Eye (tissue), 1 donor: Measurements from ENCODE around the gene CSNK1E.

ENCODE experiments used
- DNase-seq: peaks from one replicate; pipeline ENCODE4 v3.0.0-alpha.2; 2015

CSNK1E gene

DNA sequence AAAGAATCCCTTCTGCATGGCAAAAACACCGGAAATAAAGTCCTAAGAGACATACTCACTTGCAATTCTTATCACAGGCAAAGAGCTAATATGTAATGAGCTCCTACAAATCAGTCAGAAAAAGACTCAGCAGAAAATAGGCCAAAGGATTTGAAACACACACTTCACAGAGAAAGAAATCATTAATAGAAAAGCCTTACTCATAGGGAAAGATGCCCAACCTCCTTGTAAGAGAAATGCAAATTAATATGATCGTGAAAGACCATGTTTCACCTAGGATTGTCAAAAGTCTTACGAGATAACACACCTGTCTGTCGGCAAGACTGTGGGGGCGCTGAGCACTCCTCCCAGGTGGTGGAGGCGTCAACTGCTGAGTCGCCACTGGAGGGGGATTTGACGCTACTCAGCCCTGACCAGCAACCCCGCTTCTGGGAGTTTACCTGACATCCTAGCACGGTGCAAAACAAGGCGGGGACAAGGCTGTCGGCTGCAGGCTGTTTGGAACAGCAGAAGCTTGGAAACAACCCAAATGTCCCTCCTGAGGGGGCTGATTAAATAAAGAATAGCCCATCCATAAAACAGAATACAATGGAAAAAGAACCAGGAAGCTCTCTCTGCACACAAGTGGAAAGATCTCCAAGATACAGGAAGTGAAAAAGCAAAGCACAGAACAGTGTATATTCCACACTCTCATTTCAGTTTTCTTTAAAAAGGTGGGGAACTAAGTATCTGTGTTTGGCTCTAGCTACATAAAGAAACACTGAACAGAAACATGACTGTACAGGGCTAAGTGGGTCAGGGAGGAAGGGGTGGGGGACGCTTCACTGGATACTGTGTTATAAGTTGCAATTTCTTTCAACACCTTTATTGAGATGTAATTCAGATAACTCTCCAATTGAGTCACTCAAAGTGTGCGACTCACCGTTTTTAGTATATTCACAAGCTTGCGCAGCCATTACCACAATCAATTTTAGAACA is 11.5 kb downstream of the CSNK1E start:
- DNase-seq: no peak

DNA sequence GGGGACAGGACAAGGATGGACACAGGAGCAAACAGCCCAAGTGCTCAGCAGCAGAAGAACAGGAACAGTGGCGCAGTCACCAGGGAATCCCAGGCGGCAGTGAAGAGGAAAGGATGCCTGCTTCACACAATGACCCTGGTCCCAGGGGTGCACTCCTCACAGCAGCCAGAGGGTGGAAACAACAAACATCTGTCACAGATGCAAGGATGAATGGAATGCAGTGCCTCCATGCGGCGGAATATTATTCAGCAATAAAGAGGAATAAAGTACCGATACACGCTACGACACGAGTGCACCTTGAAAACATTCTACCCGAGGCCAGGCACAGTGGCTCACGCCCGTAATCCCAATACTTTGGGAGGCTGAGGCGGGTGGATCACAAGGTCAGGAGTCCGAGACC is 12.7 kb downstream of the CSNK1E start:
- DNase-seq: peak; percentile 59

GRCh38 chr22:38303974-38304373 is 13.3 kb downstream of the CSNK1E start:
- DNase-seq: no peak

- DNase-seq: no peak
These were observed 14.3 kb downstream of the CSNK1E start for GRCh38 chr22:38302906-38303305.

GRCh38 chr22:38300946-38301345 is 16.3 kb downstream of the CSNK1E start:
- no peak for DNase-seq

DNA sequence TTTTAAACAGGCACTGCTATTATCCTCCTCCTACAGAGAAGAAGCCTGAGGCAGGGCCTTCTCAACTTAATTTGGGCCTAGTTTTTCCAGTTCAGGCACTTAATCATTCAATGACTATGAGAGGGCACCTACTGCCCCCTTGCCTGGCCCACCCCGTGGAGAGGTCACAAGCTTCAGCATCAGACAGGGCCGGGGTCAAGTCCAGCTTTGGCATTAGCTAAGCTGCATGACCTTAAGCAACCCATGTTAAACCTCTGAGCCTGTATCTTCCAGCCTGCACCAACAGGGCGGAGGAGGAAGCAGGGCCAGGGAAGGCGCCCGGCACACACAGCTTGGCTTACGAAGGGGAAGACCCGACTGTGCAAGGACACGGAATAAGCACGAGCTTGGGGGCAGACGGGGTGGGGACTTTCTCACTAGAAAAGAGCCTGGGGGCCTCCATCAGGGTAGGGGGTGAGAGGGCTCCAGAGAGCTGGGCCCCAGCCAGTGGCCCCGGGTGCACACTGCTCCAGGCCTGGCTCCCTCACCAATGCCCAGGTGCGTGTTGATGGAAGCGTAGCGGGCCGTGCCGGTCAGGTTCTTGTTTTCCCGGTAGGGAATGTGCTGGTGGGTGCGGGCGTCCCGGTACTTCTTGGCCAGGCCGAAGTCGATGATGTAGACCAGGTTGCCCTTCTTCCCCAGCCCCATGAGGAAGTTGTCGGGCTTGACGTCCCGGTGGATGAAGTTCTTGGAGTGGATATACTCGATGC is 16.9 kb downstream of the CSNK1E start:
- no peak for DNase-seq

DNA sequence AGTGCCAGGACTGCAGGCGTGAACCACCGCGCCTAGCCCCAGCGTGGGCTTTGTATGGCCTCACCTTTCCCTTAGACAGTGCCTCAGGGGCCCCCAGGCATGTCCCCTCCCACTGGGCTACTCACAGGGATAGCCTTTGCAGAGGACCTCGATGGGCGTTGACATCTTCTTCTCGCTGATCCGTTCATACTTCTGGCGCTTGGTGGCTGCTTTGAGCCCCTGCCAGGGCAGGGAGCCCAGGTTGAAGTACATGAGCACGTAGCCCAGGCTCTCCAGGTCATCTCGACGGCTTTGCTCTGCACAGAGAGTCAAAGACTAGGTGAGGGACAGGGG is 17.5 kb downstream of the CSNK1E start:
- no peak for DNase-seq

DNA sequence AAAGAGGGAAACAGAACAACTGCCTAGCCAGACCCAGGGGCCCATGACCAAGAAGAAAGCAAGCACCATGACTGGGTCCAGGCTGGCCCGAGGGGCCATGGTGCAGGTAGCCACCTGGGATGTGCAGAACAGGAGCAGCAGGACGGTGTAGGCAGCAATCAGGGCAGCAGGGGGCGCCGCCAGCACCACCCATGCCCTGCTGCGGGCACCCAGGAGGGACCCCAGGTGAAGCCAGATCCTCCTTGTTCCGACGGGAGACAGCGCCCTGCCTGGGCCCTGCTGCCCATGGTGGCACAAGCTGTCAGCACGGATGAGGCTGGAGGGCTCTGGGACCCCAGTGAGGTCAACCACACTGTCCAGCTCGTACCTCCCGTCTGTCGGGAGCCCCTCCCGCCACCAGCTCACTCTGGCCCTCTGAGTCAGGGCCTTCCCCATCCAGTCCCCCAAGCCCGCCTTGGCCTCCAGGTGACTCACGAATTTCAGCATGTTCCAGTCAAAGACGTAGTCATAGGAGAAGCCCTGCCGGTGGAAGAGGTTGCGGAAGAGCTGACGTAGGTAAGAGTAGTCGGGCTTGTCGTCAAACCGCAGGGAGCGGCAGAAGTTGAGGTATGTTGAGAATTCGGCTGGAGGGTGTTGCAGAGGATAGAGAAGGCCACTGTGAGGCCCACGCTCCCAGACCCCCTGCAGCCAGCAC is 18.8 kb downstream of the CSNK1E start:
- DNase-seq: no peak

GRCh38 chr22:38296372-38296771 is 20.9 kb downstream of the CSNK1E start:
- no peak for DNase-seq

- DNase-seq: no peak
These were observed 21.4 kb downstream of the CSNK1E start for GRCh38 chr22:38295863-38296262.

GRCh38 chr22:38295339-38295738 is 21.9 kb downstream of the CSNK1E start:
- no peak for DNase-seq

DNA sequence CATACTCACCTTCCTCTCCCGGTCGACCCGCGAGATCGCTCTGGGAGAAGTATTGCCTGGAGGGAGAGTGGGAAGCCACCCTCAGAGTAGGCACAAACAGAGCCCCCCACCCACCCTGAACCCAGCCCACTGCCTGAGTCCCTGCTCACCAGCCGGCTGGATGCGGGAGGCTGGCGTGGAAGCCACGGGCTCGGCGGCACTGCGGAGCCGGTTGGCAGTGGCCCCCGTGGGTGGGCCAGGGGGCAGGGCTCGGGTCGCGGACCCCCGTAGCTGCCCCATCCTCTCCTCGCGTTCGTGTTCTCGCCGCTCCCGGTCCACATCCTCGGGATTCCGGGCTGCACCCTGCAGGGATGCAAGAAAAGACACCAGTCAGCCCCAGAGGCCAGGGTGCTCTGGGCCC is 23.0 kb downstream of the CSNK1E start:
- DNase-seq: no peak

GRCh38 chr22:38292694-38293093 is 24.5 kb downstream of the CSNK1E start:
- DNase-seq: no peak

DNA sequence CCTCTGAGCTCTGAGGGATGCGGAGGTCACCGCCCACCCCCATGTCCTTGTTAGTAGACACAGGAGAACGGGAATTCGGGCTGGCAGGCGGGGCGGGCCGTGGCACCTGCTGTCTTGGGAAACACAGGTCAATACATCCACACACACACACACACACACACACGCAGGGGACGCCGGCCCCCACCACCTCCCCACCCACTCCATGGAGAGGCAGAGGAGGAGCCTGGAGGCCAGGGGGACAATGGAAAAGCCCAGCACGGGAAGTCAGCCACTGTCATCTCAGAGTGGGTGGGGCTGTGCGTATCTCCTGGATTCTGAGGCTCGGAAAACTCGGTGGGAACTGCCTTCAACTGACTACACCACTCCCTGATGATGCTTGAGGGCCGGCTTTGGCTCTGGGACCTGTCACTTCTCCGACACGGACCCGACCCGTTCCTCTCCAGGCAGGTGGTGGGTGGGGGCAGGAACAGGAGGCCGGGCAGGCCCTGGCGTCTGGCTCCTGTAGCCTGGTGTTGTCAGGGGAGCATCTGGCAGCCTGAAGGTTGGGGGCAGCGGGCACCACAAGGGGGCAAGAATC is 25.9 kb downstream of the CSNK1E start:
- no peak for DNase-seq

GRCh38 chr22:38290347-38290746 is 26.9 kb downstream of the CSNK1E start:
- DNase-seq: no peak

GRCh38 chr22:38289583-38290082 is 27.6 kb downstream of the CSNK1E start:
- DNase-seq: no peak

- DNase-seq: no peak
These were observed 30.1 kb downstream of the CSNK1E start for GRCh38 chr22:38286915-38287669.

GRCh38 chr22:38285018-38285417 is 32.2 kb downstream of the CSNK1E start:
- no peak for DNase-seq

DNA sequence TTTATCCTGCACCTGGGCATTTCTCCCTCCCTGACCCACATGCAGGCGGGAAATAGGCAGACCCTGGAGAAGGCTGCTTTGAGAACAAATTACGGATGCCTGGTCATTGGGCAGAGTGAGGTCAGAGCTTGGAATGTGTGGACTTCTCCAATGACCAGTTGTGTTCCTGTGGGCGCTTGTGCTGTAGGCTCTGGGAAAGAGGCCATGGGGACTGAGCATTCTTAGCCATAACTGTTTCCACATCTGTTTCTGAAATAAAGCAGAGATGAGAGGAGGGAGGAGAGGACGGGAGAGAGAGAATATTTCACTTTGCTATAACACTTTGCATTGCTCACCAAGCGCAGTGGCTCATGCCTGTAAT is 33.2 kb downstream of the CSNK1E start:
- no peak for DNase-seq

GRCh38 chr22:38282397-38282796 is 34.8 kb downstream of the CSNK1E start:
- no peak for DNase-seq

GRCh38 chr22:38276166-38276565 is 41.1 kb downstream of the CSNK1E start:
- DNase-seq: no peak

DNA sequence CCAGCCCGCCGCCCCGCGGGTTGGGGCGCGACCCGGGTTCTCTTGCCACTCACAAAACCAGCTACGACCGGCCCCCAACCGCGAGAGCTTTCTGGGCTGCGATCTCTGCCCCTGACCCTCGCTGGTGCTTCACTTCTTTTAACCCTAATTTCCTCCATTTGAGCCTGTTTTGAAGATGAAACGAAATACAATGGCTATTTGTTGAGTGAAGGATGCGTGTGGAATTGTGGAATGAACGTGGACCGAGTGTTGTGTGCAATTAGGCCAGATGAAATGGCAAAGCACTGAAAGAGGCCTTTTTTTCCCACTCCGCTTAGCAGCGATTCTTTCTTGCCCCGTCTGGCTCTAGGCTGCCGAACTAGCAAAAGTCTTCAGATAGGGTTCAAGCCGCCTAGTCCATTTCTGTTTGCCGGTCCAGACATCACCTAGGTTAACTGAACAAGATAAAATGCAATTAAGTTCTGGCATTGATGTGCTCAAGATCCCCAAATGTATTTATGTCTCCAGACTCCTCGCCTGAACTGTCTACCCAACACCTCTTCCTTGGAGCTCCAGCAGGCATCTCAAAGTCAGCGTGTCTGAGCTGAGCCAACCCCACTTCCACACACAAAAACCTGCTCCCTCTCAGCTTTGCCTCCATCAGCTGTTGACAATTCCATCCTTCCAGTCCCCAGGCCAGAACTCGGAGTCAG is 44.0 kb downstream of the CSNK1E start:
- DNase-seq: peak; percentile 83
